ENCODE measurements around the gene CLDN15.

GRCh38 chr7:101200504-101200861, 37.1 kb downstream of the CLDN15 start:
- TF ChIP-seq CTCF (IDR thresholded peaks at IDR 0.05), result no peak
- no peak for TF ChIP-seq EP300 (IDR thresholded peaks at IDR 0.05)
- no peak for TF ChIP-seq POLR2A (IDR thresholded peaks at IDR 0.05)

All from suprapubic skin (tissue), 3 donors.